ENCODE results near the gene NRXN3.

DNA sequence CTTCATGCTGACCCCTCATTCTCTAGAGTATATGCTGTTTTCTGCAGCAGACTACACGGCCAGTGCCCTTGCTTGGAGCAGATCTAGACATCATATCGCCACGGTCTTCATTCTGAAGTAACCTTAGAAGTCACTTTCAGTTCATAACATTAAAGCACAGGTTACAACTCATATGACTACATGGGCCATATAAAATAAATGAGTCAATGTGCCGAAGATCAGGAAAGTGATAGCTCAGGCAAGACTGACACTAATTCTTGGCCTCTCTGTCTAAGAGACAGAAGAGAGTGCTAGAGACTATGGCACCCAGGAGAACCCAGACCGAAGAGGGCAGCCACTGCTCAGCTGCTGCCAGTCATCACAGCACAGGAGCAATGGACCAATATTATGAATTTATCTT is 1431.4 kb downstream of the NRXN3 start:
- TF ChIP-seq POLR2A (IDR thresholded peaks at IDR 0.05), result no peak
- TF ChIP-seq, protein P1, sequence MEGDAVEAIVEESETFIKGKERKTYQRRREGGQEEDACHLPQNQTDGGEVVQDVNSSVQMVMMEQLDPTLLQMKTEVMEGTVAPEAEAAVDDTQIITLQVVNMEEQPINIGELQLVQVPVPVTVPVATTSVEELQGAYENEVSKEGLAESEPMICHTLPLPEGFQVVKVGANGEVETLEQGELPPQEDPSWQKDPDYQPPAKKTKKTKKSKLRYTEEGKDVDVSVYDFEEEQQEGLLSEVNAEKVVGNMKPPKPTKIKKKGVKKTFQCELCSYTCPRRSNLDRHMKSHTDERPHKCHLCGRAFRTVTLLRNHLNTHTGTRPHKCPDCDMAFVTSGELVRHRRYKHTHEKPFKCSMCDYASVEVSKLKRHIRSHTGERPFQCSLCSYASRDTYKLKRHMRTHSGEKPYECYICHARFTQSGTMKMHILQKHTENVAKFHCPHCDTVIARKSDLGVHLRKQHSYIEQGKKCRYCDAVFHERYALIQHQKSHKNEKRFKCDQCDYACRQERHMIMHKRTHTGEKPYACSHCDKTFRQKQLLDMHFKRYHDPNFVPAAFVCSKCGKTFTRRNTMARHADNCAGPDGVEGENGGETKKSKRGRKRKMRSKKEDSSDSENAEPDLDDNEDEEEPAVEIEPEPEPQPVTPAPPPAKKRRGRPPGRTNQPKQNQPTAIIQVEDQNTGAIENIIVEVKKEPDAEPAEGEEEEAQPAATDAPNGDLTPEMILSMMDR (IDR thresholded peaks at IDR 0.05), result no peak
- TF ChIP-seq POLR2AphosphoS5 (IDR thresholded peaks at IDR 0.05), result no peak
- TF ChIP-seq EP300 (IDR thresholded peaks at IDR 0.05), result no peak

Data from stomach (tissue), 4 donors.